NCI-H2196 treated with DMSO at 0.1 percent for 48 hours (cell line): Measurements from ENCODE around the gene RIMBP2.
"Not testable (repeated sequence)": the region's sequence is repeated elsewhere in the genome, so short reads cannot be mapped to it uniquely, and the experiment has no call there.

Experiments
- DNase-seq: peaks from one replicate; lab custom pipeline; 2025; ENCODE audit not compliant: unreplicated experiment; lab: John Stamatoyannopoulos, UW

RIMBP2 gene

GRCh38 chr12:130742112-130742511 lies 26.0 kb upstream of the RIMBP2 start:
- no peak for DNase-seq

DNA sequence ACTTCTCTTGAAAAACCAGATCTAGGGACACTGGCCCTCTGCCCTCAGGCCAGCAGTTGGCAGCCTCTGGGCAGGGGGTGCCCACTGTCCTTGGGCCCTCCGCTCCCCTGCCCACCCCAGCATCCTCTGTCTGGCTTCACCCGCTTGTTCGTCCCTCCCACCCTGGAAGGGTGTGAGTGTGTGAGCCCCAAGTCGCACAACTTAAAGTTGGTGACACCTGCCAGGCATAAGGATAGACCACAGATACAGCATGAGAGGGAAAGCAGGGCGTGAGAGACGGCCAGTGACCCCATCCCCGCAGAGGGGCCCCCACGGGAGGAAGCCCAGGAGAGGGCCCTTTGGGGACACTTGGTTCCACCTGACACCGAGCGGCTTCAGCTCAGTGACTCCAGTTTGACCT lies 23.5 kb upstream of the RIMBP2 start:
- no peak for DNase-seq

DNA sequence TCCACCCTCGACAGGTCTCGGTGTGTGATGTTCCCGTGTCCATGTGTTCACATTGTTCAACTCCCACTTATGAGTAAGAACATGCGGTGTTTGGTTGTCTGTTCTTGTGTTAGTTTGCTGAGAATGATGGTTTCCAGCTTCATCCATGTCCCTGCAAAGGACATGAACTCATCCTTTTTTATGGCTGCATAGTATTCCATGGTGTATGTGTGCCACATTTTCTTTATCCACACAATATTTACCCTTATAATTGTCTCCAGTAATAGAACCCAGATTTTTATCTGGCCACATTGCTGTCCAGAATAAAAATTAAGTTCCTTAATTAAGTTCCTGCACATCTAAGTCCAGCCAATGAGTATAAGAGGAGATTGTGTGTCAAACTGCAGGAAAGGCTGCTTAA lies 22.3 kb upstream of the RIMBP2 start:
- DNase-seq, result not testable (repeated sequence)

GRCh38 chr12:130737731-130738130 lies 21.6 kb upstream of the RIMBP2 start:
- no peak for DNase-seq

DNA sequence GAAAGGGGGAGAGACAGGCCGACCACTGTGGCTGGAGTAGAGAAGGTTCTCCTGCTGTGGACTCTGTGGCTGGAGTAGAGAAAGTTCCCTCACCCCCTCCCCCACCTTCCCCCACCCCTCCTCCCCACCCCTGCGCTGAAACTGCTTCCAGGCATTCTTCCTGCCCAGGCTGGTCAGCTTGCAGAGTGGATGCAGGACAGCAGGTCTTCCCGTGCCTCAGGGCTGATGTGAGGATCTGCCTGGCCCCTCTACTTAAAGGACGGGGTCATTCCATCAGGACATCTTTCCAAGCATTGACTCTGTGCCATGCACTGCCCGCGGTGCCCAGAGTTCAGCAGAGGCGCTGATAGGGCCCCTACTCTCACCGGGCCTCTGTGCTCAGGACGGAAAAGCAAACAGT lies 13.2 kb upstream of the RIMBP2 start:
- no peak for DNase-seq

GRCh38 chr12:130728158-130729058 lies 12.3 kb upstream of the RIMBP2 start:
- DNase-seq, result no peak

DNA sequence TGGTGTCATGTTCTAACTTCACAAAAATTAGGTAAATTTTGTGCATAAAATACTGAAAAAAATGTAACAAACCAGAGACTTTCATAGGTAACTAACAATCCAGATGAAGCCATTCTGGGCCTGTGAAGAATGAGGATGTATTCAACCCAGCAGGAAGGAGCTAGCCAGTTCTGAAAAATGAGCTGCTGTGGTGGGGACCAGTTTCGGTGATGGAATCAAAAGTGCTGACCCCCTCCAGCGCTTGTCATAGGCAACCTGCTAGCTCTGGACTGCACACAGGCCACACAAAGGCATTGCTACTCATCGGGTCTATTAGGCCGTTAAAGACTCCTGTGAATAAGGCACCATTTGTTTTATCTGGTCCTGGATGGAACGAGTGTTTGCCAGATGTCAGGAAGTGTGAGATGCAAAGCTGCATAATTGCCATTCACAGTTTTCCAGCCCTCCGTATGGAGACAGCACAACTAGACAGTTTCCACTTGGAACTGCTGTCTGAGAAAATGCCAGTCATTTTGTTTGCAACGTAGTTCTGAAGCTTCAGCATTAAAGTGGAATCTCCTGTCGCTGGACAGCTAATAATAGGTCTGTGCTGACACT lies 3.3 kb upstream of the RIMBP2 start:
- no peak for DNase-seq

- no peak for DNase-seq
Measured at GRCh38 chr12:130717752-130718151, 1.7 kb upstream of the RIMBP2 start.

GRCh38 chr12:130716969-130717366 lies 869 bp upstream of the RIMBP2 start:
- DNase-seq, result no peak

DNA sequence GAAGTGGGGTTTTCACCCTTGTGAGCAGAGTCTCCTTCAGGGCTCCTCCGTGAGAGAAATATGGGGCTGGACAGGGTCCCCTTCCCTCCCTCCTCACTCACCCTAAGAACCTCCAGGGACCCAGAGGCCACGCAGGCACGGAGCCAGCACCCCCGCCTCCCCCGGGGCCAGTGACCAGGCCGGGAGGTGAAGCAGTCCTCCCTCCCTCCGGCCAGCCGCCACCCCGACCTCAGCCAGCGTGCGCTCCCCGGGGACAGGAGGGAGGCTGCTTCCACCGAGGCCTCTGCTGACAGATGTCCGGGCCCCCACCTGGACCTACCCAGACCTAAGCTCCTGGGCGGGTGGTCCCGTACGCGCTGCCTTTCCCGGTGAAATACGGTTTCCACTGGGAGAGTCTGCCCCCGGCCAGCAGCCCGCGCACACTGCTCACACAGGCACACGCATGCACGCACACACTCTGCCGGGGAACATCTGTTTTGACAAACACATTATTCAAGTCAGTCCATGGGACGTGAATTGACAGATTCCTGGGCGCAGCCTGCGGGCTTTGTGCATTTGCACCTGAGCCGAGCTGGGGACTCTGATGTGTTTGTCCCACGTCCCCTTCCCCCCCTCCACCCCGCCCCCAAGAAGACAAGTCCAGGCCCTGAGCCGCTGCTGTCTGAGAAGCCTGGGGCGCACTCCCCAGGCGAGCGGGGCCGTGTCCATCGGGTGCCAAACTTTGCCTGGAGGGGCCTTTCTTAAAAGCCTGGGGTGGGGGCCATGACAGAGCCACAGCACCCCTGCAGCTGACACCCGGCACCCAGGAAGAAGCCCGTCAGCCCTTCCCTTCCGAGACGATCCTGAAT lies 725 bp downstream of the RIMBP2 start:
- no peak for DNase-seq

- no peak for DNase-seq
Measured at GRCh38 chr12:130714591-130715149, 1.4 kb downstream of the RIMBP2 start.

- DNase-seq, result no peak
Measured at GRCh38 chr12:130714091-130714590, 2.0 kb downstream of the RIMBP2 start.

- DNase-seq, result no peak
Measured at GRCh38 chr12:130713581-130713991, 2.5 kb downstream of the RIMBP2 start.

DNA sequence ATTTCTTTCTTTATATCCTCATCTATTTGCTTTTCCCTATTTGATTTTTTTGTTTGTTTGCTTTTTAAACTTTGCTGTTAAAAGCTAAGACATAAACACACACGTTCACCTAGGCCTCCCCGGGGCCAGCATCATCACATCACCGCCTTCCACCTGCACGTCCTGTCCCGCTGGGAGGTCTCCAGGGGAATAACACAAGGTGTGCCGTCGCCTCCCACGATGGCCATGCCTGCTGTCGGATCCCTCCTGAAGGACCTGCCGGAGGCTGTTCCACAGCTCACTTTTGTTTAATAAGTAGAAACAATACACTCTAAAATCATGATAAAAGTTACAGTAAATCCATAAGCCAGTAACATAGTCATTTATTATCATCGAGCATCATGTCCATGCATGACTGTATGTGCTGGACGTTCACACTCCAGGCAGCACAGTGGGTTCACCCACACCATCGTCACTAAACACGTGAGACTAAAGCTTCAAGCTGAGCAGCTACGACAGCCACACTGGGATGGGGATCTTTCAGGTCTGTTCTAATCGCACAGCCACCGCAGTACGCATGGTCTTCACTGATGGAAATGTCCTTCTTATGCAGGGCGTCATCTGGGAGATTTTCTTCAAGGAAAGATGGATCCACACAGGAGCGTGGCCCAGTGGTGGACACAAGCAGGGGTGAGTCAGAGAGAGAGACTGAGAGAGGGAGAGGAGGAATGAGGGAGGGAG lies 3.6 kb downstream of the RIMBP2 start:
- no peak for DNase-seq

DNA sequence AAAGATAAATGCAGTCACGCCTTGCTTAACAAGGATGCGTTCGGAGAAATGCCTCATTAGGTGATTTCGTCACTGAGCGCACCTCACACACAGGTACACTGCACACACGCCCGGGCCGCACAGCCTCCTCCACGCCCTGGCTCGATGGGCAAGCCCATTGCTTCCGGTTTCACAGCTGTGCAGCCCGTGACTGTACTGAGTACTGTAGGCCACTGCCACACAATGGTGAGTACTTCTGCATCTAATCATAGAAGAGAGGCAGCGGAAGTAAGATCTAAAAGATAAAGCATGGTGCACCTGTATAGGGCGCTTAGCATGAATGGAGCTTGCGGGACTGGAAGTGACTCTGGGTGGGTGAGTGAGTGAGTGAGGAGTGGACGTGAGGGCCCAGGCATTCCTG lies 4.3 kb downstream of the RIMBP2 start:
- DNase-seq, result no peak

- no peak for DNase-seq
Measured at GRCh38 chr12:130710733-130711080, 5.4 kb downstream of the RIMBP2 start.

GRCh38 chr12:130709971-130710732 lies 5.9 kb downstream of the RIMBP2 start:
- no peak for DNase-seq

DNA sequence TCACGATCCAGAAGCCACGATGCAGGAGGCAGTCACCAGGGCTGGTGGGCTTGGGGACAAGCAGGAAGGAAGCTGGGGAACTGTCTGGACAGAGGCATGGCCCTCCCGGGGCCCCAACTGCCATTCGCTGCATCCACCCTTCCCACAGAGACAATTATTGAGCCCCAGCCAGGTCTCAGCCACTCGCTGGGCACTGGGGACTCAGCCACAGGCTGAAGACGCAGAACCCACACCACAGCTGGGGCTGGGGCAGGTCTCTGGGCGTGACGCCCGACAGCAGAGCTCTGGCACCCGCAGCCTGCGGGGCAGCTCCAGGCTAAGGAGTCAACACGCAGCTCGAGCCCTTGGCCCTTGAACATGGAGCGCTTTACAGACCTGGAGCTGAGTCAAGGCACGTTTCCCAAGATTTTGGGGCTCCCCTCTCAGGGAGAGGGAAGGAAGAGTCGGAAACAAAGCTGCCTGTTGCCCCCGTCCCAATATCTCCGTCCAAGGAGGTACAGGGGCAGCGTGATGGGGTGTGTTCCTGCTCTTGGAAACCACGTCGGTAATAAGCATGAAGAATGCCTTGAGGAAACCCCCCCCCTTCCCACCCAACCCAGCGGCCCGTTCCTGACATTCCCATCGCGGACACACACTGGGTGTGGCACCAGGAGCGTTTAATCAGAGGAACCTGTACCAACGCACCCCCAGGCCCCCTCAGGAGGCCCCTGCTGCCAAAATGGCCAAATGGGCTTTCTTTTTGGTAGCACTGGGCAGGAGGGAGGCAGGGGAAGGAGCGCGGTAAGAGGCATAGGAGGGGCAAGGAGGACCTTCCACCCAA lies 6.7 kb downstream of the RIMBP2 start:
- DNase-seq, result no peak

DNA sequence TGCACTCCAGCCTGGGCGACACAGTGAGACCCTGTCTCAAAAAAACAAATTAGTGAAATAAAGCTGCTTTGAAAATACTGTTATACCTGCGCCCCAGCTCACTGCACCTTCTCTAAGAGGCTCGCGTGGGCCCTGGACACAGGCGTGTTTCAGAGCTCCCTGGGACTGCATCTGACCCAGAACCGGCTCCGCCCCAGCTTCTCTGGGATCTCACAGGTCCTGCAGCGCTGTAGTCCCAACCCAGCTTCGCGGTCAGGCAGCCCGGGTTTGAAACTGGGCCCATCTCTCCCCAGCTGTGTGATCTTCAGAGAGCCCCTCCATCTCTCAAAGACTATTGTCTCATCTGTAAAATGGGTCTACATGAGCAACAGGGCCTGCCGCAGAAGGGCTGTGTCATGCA lies 7.5 kb downstream of the RIMBP2 start:
- DNase-seq, result no peak
